Thyroid gland (tissue), 4 donors: Measurements from ENCODE around the gene HNRNPAB.
A peak's percentile ranks its signal among the peaks of the same experiment; 100 is the strongest.

Experiments
- CTCF ChIP-seq, 6 experiments: fragments of 200-600 bp in 3 of 6; fragments of 450-650 bp in 3 of 6; sonication (generic) in 3 of 6; IDR thresholded peaks; one replicate each; pipeline ENCODE4 v1.5.1; 2016 to 2019; ENCODE audit warnings: antibody characterized with exemption in 6 of 6, mild to moderate bottlenecking in 2 of 6, inconsistent platforms in 1 of 6, moderate library complexity in 1 of 6
- POLR2A ChIP-seq, 2 donors: fragments of 450-650 bp; IDR thresholded peaks; one replicate each; pipeline ENCODE4 v1.6.1; 2017; ENCODE audit warnings: antibody characterized with exemption in 2 of 2, mild to moderate bottlenecking in 2 of 2, moderate library complexity in 1 of 2

GRCh38 chr5:178232124-178232919 lies 28.0 kb downstream of the HNRNPAB start, which contains the start of gene PHYKPL:
- TF ChIP-seq CTCF (IDR thresholded peaks at IDR 0.05) (no peak), POLR2A (IDR thresholded peaks at IDR 0.05) (peak in 1 of 2 donors; percentile 63)
